ENCODE data around the gene SLC13A5. TPM values are rescaled to one million over a fixed set of nuclear protein-coding genes. Genes with fewer than 3 reads are reported as not detected.

The SLC13A5 gene
- polyA plus RNA-seq, 4 donors: 0.10 to 2.9 TPM; not detected in 2

GRCh38 chr17:6670999-6671398 lies 42.2 kb downstream of the SLC13A5 start:
- H3K27me3 ChIP-seq (ENCODE audit: control insufficient read depth in 3 of 3, insufficient read depth in 3 of 3, low read length in 3 of 3): no peaks in the 10 kb centered on the region
- no peaks in the 10 kb centered on the region for H3K9me3 ChIP-seq (ENCODE audit: control insufficient read depth in 2 of 2, insufficient read depth in 1 of 2, low read depth in 1 of 2, low read length in 1 of 2)
- DNase-seq (no peak), FAIRE-seq (no peak)
- H3K4me1 ChIP-seq (ENCODE audit: control insufficient read depth in 3 of 3, insufficient read depth in 2 of 3, low read depth in 1 of 3, low read length in 2 of 3): no peaks in the 10 kb centered on the region
- WGBS, 3 donors: 78 to 90% (median 79%) methylated on average over 6 of the region's 6 CpGs
- no peak overlapping the region for H3K4me3 ChIP-seq (ENCODE audit: low read depth in 1 of 3, low read length in 3 of 3)
- no peak overlapping the region for H3K27ac ChIP-seq (ENCODE audit: low read depth in 1 of 3, low read length in 2 of 3)
- no peaks in the 10 kb centered on the region for H3K36me3 ChIP-seq (ENCODE audit: control insufficient read depth in 3 of 3, insufficient read depth in 2 of 3, low read depth in 1 of 3, low read length in 3 of 3)

GRCh38 chr17:6670571-6670970 lies 42.6 kb downstream of the SLC13A5 start:
- Histone ChIP-seq H3K4me3 (ENCODE audit: low read depth in 1 of 3, low read length in 3 of 3) (no peak overlapping the region), H3K4me1 (ENCODE audit: control insufficient read depth in 3 of 3, insufficient read depth in 2 of 3, low read depth in 1 of 3, low read length in 2 of 3) (no peaks in the 10 kb centered on the region), H3K27ac (ENCODE audit: low read depth in 1 of 3, low read length in 2 of 3) (no peak overlapping the region), H3K9me3 (ENCODE audit: control insufficient read depth in 2 of 2, insufficient read depth in 1 of 2, low read depth in 1 of 2, low read length in 1 of 2) (no peaks in the 10 kb centered on the region), H3K27me3 (ENCODE audit: control insufficient read depth in 3 of 3, insufficient read depth in 3 of 3, low read length in 3 of 3) (no peaks in the 10 kb centered on the region), H3K36me3 (ENCODE audit: control insufficient read depth in 3 of 3, insufficient read depth in 2 of 3, low read depth in 1 of 3, low read length in 3 of 3) (no peaks in the 10 kb centered on the region)
- no peak for DNase-seq
- WGBS, 3 donors: 92 to 94% (median 92%) methylated on average over 8 of the region's 8 CpGs
- no peak for FAIRE-seq

- no peaks in the 10 kb centered on the region for H3K4me1 ChIP-seq (ENCODE audit: control insufficient read depth in 3 of 3, insufficient read depth in 2 of 3, low read depth in 1 of 3, low read length in 2 of 3)
- DNase-seq (no peak), FAIRE-seq (no peak)
- H3K9me3 ChIP-seq (ENCODE audit: control insufficient read depth in 2 of 2, insufficient read depth in 1 of 2, low read depth in 1 of 2, low read length in 1 of 2): no peaks in the 10 kb centered on the region
- no peaks in the 10 kb centered on the region for H3K27me3 ChIP-seq (ENCODE audit: control insufficient read depth in 3 of 3, insufficient read depth in 3 of 3, low read length in 3 of 3)
- H3K4me3 ChIP-seq (ENCODE audit: low read depth in 1 of 3, low read length in 3 of 3): no peak overlapping the region
- H3K27ac ChIP-seq (ENCODE audit: low read depth in 1 of 3, low read length in 2 of 3): no peak overlapping the region
- WGBS, 3 donors: 55 to 74% (median 56%) methylated on average over 10 of the region's 10 CpGs
- no peaks in the 10 kb centered on the region for H3K36me3 ChIP-seq (ENCODE audit: control insufficient read depth in 3 of 3, insufficient read depth in 2 of 3, low read depth in 1 of 3, low read length in 3 of 3)
These were observed 43.5 kb downstream of the SLC13A5 start for GRCh38 chr17:6669479-6670212.

GRCh38 chr17:6668727-6669425 lies 44.3 kb downstream of the SLC13A5 start:
- H3K4me3 ChIP-seq (ENCODE audit: low read depth in 1 of 3, low read length in 3 of 3): no peak overlapping the region
- WGBS, 3 donors: 45 to 73% (median 55%) methylated on average over 14 of the region's 14 CpGs
- H3K4me1 ChIP-seq (ENCODE audit: control insufficient read depth in 3 of 3, insufficient read depth in 2 of 3, low read depth in 1 of 3, low read length in 2 of 3): no peaks in the 10 kb centered on the region
- DNase-seq: no peak
- H3K9me3 ChIP-seq (ENCODE audit: control insufficient read depth in 2 of 2, insufficient read depth in 1 of 2, low read depth in 1 of 2, low read length in 1 of 2): no peaks in the 10 kb centered on the region
- H3K27ac ChIP-seq (ENCODE audit: low read depth in 1 of 3, low read length in 2 of 3): no peak overlapping the region
- no peak for FAIRE-seq
- no peaks in the 10 kb centered on the region for H3K36me3 ChIP-seq (ENCODE audit: control insufficient read depth in 3 of 3, insufficient read depth in 2 of 3, low read depth in 1 of 3, low read length in 3 of 3)
- H3K27me3 ChIP-seq (ENCODE audit: control insufficient read depth in 3 of 3, insufficient read depth in 3 of 3, low read length in 3 of 3): no peaks in the 10 kb centered on the region

GRCh38 chr17:6668219-6668618 lies 45.0 kb downstream of the SLC13A5 start:
- Histone ChIP-seq H3K27me3 (ENCODE audit: control insufficient read depth in 3 of 3, insufficient read depth in 3 of 3, low read length in 3 of 3) (no peaks in the 10 kb centered on the region), H3K4me1 (ENCODE audit: control insufficient read depth in 3 of 3, insufficient read depth in 2 of 3, low read depth in 1 of 3, low read length in 2 of 3) (no peaks in the 10 kb centered on the region), H3K4me3 (ENCODE audit: low read depth in 1 of 3, low read length in 3 of 3) (no peak overlapping the region), H3K36me3 (ENCODE audit: control insufficient read depth in 3 of 3, insufficient read depth in 2 of 3, low read depth in 1 of 3, low read length in 3 of 3) (no peaks in the 10 kb centered on the region), H3K9me3 (ENCODE audit: control insufficient read depth in 2 of 2, insufficient read depth in 1 of 2, low read depth in 1 of 2, low read length in 1 of 2) (no peaks in the 10 kb centered on the region), H3K27ac (ENCODE audit: low read depth in 1 of 3, low read length in 2 of 3) (no peak overlapping the region)
- WGBS, 3 donors: 88 to 94% (median 90%) methylated on average over 17 of the region's 17 CpGs
- FAIRE-seq: no peak
- no peak for DNase-seq

- Histone ChIP-seq H3K4me1 (ENCODE audit: control insufficient read depth in 3 of 3, insufficient read depth in 2 of 3, low read depth in 1 of 3, low read length in 2 of 3) (no peaks in the 10 kb centered on the region), H3K9me3 (ENCODE audit: control insufficient read depth in 2 of 2, insufficient read depth in 1 of 2, low read depth in 1 of 2, low read length in 1 of 2) (no peaks in the 10 kb centered on the region), H3K36me3 (ENCODE audit: control insufficient read depth in 3 of 3, insufficient read depth in 2 of 3, low read depth in 1 of 3, low read length in 3 of 3) (no peaks in the 10 kb centered on the region), H3K27me3 (ENCODE audit: control insufficient read depth in 3 of 3, insufficient read depth in 3 of 3, low read length in 3 of 3) (no peaks in the 10 kb centered on the region), H3K4me3 (ENCODE audit: low read depth in 1 of 3, low read length in 3 of 3) (no peak overlapping the region), H3K27ac (ENCODE audit: low read depth in 1 of 3, low read length in 2 of 3) (no peak overlapping the region)
- DNase-seq (no peak), FAIRE-seq (no peak)
- WGBS, 3 donors: 52 to 71% (median 58%) methylated on average over 6 of the region's 6 CpGs
These were observed 45.7 kb downstream of the SLC13A5 start for GRCh38 chr17:6667516-6667915.

- WGBS, 3 donors: 77 to 91% (median 80%) methylated on average over 6 of the region's 6 CpGs
- no peak overlapping the region for H3K4me3 ChIP-seq (ENCODE audit: low read depth in 1 of 3, low read length in 3 of 3)
- no peak for FAIRE-seq
These were observed 46.6 kb downstream of the SLC13A5 start for GRCh38 chr17:6666557-6666956.

GRCh38 chr17:6666077-6666521 lies 47.1 kb downstream of the SLC13A5 start:
- DNase-seq: peak; percentile 74 to 85
- H3K27ac ChIP-seq (ENCODE audit: low read depth in 1 of 3, low read length in 2 of 3): no peak overlapping the region
- H3K4me1 ChIP-seq (ENCODE audit: control insufficient read depth in 3 of 3, insufficient read depth in 2 of 3, low read depth in 1 of 3, low read length in 2 of 3): no peaks in the 10 kb centered on the region
- no peaks in the 10 kb centered on the region for H3K27me3 ChIP-seq (ENCODE audit: control insufficient read depth in 3 of 3, insufficient read depth in 3 of 3, low read length in 3 of 3)
- WGBS, 3 donors: 7 to 16% (median 11%) methylated on average over 9 of the region's 9 CpGs
- no peaks in the 10 kb centered on the region for H3K36me3 ChIP-seq (ENCODE audit: control insufficient read depth in 3 of 3, insufficient read depth in 2 of 3, low read depth in 1 of 3, low read length in 3 of 3)
- no peak for FAIRE-seq
- no peak overlapping the region for H3K4me3 ChIP-seq (ENCODE audit: low read depth in 1 of 3, low read length in 3 of 3)
- no peaks in the 10 kb centered on the region for H3K9me3 ChIP-seq (ENCODE audit: control insufficient read depth in 2 of 2, insufficient read depth in 1 of 2, low read depth in 1 of 2, low read length in 1 of 2)

More at GRCh38 chr17:6666557-6666956, 46.6 kb downstream of the SLC13A5 start:
- Histone ChIP-seq H3K27ac (ENCODE audit: low read depth in 1 of 3, low read length in 2 of 3) (no peak overlapping the region), H3K9me3 (ENCODE audit: control insufficient read depth in 2 of 2, insufficient read depth in 1 of 2, low read depth in 1 of 2, low read length in 1 of 2) (no peaks in the 10 kb centered on the region), H3K27me3 (ENCODE audit: control insufficient read depth in 3 of 3, insufficient read depth in 3 of 3, low read length in 3 of 3) (no peaks in the 10 kb centered on the region), H3K36me3 (ENCODE audit: control insufficient read depth in 3 of 3, insufficient read depth in 2 of 3, low read depth in 1 of 3, low read length in 3 of 3) (no peaks in the 10 kb centered on the region), H3K4me1 (ENCODE audit: control insufficient read depth in 3 of 3, insufficient read depth in 2 of 3, low read depth in 1 of 3, low read length in 2 of 3) (no peaks in the 10 kb centered on the region)
- DNase-seq: no peak

All from small intestine (tissue), 7 donors.